Stimulated activated CD4-positive, alpha-beta T cell treated with anti-CD3 and anti-CD28 coated beads, TNF-alpha, amount 100 ng/mL, for 24 hours (primary cell): ENCODE measurements around the gene IPP.
"Not testable (repeated sequence)": the region's sequence is repeated elsewhere in the genome, so short reads cannot be mapped to it uniquely, and the experiment has no call there.

Experiments
- DNase-seq, 3 experiments: peaks; one replicate each; pipeline ENCODE4 v3.0.0-alpha.2; 2020; ENCODE audit warnings: low read depth in 3 of 3

IPP gene

DNA sequence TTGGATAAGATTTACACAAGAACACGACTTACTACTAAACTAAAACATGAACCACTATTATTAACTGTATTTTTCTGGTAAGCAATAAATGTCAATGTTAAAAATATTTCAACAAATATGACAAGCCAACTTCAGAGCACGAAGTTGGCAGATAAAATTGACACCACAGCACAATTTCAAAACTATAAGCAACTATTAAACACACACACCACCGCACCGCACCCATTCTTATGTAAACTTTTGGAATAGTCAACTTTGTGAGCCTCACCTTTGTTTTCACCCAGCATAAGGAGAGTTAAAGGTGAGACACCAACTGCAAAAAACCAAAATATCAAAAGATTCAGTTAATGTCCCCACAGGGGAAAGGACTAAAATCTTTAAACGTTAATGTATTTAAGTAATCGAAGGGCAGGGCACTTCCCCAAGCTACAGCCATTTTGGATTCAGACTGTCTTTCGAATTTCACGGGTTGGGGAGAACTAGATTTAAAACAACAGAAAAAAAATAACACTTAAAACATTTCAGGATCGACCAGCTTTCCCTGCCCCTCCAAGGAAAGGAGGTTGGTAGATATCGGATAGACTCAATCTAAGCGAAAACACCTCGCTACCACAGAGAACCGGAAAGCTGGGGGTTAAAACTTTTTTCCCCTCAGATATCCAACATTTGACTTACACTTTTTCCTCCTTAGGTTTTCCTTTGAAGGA, 65.0 kb downstream of the IPP start:
- no peak for DNase-seq

DNA sequence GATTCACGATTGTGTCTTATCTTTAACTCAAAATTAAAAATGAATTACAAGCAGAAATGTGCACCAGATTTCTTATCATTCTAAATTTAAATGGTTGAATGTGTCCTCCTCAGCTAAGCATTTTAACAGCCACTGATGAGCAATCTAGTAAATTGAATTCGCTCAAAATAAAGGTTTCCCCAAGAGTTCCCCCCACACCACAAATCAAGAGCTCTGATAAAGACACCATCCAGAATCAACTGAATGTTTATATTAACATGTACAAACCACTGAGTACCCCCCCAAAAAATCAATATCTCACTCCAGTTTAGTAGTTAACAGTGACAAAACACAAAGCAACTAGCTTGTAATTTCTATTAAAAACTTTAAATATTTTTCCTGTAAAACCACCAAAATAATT, 66.1 kb downstream of the IPP start:
- DNase-seq: no peak

GRCh38 chr1:45682942-45683341, 67.5 kb downstream of the IPP start:
- DNase-seq: no peak

- DNase-seq: no peak
These were observed 71.3 kb downstream of the IPP start for GRCh38 chr1:45679123-45679522.

- DNase-seq: no peak
These were observed 72.0 kb downstream of the IPP start for GRCh38 chr1:45678489-45678888.

DNA sequence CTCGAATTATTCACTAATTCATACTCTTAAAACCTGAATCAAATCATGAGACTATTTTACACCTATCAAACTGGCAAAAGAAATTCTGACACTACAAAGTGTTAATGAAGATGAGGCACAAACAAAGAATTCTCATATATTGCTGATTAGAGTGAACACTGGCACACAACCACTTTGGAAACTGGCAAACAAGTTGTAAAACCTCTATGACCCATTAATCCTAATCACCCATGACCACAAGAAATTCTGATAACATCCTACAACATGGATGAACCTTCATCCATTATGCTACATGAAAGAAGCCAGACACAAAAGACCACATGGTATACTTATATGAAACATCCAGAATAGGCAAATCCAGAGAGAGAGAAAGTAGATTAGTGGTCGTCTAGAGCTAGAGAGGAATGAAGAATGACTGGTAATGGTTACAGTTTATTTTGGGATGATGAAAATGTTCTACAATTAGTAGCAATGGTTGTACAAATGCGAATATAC, 72.7 kb downstream of the IPP start:
- no peak for DNase-seq

- not testable (repeated sequence) for DNase-seq
These were observed 73.9 kb downstream of the IPP start for GRCh38 chr1:45676553-45676952.

DNA sequence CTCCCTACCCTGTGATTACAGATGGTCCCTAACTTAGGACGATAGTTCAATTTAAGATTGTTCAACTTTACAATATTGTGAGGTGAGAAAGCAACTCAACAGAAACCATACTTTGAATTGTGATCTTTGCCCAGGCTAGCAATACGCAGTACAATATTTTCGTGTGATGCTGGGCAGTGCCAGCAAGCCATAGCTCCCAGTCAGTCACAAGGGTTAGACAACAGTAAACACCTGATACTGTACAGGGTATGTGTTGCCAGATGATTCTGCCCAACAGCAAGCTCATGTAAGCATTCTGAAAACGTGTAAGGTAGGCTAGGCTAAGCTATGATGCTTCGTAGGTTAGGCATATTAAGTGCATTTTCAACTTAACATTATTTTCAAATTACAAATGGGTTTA, 76.0 kb downstream of the IPP start:
- DNase-seq: no peak

DNA sequence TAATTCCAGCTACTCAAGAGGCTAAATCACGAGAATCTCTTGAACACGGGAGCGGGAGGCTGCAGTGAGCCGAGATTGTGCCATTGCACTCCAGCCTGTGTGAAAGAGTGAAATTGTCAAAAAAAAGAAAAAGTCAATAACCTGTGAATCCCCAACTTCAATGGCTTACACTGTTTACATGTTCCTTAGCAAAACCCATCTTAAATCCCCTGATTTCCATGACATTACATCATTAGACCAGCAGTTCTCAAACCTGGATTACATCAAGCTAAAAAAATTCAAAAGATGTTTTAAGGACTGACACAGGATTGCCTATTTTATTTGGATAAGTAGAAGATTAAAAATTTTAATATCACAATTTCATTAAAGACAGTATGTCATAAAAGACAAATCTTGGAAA, 76.5 kb downstream of the IPP start:
- no peak for DNase-seq

GRCh38 chr1:45669859-45670655, 80.4 kb downstream of the IPP start:
- DNase-seq: no peak

DNA sequence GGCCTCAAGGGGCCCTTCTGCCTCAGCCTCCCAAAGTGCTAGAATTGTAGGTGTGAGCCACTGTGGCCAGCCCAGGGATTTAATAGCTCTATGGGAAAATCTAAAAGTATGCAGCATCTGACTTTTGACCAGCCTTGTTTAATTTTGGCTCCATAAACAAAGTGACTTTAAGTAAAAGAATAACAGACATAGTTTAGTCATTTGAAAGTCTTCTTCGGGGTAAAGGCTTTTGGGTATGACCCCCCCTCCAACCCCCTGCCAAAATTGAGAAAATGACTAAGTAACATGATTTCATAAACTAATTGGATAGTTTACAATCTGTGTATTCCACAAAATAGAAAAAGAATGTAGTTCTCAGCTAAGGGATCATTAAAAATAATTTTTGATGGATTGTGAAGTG, 81.1 kb downstream of the IPP start:
- no peak for DNase-seq

- DNase-seq: no peak
These were observed 81.9 kb downstream of the IPP start for GRCh38 chr1:45668526-45668925.

DNA sequence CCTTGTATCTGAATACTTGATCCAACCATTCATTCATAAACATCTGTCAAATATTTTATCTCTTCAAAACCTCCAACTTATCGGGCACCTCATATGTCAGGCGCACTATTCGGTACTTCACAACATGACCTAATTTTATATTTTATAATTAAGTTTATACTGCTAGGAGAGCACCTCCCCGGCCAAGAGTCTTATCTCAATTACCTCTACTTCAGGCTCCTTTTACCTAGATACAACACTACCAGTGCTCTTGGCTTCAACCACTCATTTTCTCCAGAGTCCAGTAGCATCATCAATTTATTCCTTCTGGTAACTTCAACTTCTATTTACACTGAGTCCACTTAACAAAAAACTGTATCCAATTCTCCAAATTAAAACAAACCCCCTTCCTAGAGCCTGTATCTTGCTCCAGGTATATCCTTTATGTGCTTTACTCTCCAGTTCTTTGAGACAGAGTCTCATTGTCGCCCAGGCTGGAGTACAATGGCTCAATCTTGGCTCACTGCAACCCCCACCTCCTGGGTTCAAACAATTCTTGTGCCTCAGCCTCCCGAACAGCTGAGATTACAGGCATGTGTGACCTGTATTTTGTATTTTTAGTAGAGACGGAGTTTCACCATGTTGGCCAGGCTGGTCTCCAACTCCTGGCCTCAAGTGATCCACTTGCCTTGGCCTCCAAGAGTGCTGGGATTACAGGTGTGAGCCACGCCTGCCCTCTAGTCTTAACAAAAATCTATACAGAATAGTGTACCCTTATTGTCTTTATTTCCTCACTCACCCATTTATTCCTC, 82.9 kb downstream of the IPP start:
- no peak for DNase-seq

DNA sequence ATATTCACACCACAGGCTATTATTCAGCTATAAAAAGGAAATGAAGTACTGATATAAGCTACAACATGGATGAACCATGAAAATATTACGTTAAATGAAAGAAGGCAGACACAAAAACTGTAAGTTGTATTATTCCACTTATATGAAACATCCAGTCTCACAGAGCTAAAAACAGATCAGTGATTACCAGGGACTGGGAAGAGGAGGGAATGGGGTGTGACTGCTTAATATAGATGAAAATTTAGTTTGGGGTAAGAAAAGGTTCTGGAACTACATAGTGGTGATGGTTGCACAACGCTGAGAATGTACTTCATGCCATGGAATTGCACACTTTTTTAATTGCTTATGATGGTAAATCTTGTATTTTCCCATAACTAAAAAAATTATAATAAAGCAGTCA, 83.6 kb downstream of the IPP start:
- no peak for DNase-seq

GRCh38 chr1:45660336-45660735, 90.1 kb downstream of the IPP start:
- no peak for DNase-seq

GRCh38 chr1:45659222-45659621, 91.2 kb downstream of the IPP start:
- no peak for DNase-seq

- no peak for DNase-seq
These were observed 92.3 kb downstream of the IPP start for GRCh38 chr1:45658171-45658570.

DNA sequence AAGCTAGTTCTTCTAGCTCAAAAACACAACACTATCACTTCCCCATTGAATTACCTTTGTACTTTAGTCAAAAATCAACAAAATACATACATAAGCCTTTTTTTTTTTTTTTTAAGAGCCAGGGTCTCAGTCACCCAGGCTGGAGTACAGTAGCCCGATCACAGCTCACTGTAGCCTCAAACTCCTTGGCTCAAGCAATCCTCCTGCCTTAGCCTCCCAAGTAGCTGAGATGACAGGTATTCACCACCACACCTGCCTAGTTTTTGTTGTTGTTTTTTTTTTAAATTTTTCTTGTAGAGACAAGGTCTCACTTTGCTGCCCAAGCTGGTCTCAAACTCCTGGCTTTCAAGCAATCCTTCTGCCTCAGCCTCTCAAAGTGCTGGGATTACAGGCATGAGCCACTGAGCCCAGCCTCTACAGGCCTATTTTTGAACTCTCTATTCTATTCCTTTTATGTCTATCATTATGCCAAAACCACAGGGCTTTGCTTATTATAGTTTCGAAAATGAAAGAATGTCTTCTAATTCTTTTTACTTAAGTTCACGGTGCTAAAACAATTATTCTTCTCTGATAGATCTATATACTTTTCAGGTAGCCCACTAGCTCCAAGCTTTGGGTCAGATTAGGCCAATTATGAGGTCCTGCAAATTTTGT, 93.8 kb downstream of the IPP start:
- no peak for DNase-seq

DNA sequence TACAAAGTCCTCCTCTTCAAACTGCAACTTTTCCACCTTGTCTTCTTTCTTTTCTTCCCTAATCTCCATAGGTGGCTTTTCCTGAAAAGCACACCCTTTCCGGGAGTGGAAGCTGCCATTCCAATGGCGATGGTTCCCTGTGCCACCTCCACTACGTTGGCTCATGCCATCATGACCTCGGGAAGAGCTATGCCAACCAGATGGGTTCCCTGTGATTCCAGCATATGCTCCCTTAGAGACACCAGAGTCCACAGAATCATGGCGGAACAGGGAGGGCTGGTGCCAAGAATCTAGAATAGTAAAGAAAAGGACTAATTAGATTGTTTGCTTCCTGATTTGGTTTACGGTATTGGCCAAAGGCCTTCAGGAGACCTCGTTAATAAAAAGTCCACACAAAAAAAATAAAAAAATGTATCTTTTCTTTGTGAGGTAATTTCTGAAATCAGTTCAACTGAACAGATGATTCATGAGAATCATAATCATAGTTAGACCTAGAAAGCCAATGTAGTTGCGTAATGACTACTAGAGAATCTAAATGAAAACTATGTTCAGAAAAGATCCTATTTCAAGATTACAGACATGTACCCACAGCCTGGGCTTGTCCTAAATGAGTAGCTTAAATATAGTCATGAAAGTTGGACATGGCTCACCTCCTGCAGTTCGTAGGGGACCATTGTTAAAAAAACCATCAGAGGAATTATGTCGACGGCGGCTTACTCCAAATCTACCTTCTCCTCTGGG, 95.7 kb downstream of the IPP start:
- no peak for DNase-seq
